Measurements from ENCODE around the gene AKIP1. TPM values are rescaled to one million over a fixed set of nuclear protein-coding genes. Genes with fewer than 3 reads are reported as not detected.

Gene AKIP1
- total and polyA plus RNA-seq, 2 of the 8 experiments (the other 6 are each of a cell fraction or from before 2014, with no cell fraction given), result 17.8 to 29.6 TPM

DNA sequence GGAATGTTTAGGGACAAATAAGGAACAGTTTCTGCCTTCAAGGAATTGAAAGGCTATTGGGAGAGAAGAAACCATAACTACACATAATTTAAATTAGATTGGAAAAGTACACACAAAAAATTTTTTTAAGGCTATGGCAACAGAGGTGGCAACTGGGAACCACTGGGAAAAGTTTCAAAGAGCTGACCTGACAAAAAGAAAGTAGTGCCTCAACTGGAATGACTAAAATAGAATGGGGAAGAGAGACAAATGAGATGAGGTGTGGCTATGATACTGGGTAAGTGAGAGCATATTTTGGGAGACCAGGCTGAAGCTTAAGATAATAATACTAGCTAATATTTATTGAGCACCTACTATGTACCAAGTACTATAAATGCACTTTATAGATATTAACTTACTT is 2.9 kb upstream of the AKIP1 start (continued):
- TF ChIP-seq ZNF274 (IDR thresholded peaks at IDR 0.05; ENCODE audit: borderline replicate concordance, extremely low read depth, low read length) (no peak), SIX5 (IDR thresholded peaks at IDR 0.05; ENCODE audit: low read depth, low read length) (no peak), RAD21 (IDR thresholded peaks at IDR 0.05 in 1 of 2, conservative IDR thresholded peaks at IDR 0.05 in 1 of 2; ENCODE audit: low read depth in 2 of 2, low read length in 2 of 2) (no peak)

All from H1 (cell line).